GM10266 (cell line): ENCODE data around the gene FLT1.

Experiments
- DNase-seq: peaks from one replicate; pipeline ENCODE4 v3.0.0; 2012; ENCODE audit errors: extremely low spot score
- CTCF ChIP-seq: IDR thresholded peaks from 2 replicates; pipeline ENCODE4 v1.5.1; 2012; ENCODE audit warnings: mild to moderate bottlenecking, low read depth; ENCODE audit not compliant: control insufficient read depth, insufficient read depth; ENCODE audit errors: missing control alignments

Gene FLT1

GRCh38 chr13:28459911-28460310 lies 35.0 kb downstream of the FLT1 start:
- no peak for DNase-seq
- TF ChIP-seq CTCF = no peak

DNA sequence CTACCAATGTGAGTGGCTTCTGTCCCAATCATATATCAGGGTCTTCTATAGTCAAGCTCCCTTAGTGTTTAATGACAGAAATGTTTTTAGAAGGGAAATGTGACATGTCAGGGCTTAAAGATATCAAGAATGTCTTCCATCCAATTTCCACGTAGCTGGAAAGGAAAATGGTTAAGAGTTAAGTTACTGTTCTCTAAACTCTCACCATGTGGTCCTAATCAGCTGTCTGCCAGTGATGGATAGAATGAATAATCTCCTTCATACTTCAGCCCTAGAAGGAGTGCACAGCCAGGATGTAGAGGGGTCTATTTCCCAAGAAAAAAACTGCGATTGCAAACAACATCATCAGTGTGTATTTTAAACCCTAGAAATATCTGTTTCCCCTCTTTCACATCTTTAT lies 36.3 kb downstream of the FLT1 start:
- DNase-seq = no peak
- no peak for TF ChIP-seq CTCF

DNA sequence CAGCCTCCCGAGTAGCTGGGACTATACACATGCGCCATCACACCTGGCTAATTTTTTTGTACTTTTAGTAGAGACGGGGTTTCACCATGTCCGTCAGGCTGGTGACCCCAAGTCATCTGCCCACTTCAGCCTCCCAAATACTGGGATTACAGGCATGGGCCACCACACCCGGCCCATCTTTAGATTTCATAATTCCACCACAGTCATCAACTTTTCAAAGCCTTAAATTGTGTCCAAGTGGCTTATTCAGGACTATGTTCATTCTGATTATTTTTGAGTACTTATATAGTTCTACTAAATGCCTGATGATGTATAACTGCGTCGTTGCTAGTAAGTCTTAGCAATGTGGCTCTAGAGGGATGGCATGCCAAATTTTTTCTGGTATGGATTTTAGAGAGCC lies 36.9 kb downstream of the FLT1 start:
- no peak for TF ChIP-seq CTCF
- DNase-seq = no peak

- TF ChIP-seq CTCF = no peak
- DNase-seq = no peak
Measured at GRCh38 chr13:28457521-28457920, 37.4 kb downstream of the FLT1 start.

GRCh38 chr13:28455580-28456194 lies 39.2 kb downstream of the FLT1 start:
- TF ChIP-seq CTCF = no peak
- no peak for DNase-seq

DNA sequence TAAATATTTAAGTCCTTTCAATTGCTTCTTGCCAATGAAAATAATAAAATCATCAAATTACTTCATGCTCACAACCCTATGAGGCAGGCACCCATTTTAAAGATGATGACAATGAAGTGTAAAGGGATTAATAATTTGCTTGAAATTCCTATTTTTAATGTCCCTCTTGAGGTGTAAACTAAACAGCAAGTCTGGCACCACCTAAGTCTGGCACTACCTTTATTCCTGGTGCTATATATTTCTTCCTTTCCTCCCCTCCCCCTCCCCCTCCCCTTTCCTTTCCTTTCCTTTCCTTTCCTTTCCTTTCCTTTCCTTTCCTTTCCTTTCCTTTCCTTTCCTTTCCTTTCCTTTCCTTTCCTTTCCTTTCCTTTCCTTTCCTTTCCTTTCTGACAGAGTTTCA lies 42.2 kb downstream of the FLT1 start:
- no peak for DNase-seq
- TF ChIP-seq CTCF = no peak

DNA sequence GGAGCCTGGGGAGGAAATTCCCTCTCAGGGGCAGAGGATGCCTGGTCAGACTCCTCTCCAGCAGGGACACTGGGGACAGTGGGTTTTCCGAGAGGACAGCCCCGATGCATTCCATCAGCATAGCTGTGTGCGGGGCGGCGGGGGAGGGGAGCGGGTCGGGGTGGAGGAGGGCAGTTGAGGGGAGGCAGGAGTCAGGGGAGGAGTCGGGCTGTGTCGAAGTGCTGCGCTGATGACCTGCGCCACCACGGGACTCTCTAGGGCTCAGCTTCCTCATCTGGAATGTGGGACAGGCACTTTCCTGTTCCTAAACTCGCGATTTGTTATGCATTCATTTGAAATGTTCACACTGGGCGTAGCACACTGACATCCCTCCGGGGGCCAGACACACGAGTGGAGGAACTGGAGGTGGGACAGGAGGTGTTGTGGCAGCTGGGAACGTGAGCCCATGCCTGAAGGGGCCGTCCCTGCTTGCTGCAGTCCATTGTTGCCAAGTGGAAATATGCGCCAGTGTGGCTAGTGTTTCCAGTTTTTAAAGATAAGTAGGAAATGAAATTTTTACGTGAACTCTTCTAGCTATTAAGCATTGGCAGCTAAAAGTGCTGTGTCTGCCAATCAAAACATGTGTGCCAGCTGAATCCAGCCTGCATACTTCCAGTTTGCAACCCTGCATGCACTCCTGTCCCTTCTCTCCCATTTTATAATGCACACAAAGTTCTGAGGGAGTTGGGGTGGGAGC lies 43.3 kb downstream of the FLT1 start:
- DNase-seq = no peak

More for the DNA sequence above, 43.3 kb downstream of the FLT1 start:
- TF ChIP-seq CTCF = no peak
